ENCODE data around the gene SEZ6.
A peak's percentile ranks its signal among the peaks of the same experiment; 100 is the strongest.

Gene SEZ6

GRCh38 chr17:28917465-28917864 is 88.4 kb downstream of the SEZ6 start:
- TF ChIP-seq TSHZ2 (CRISPR knock-in tag; IDR thresholded peaks at IDR 0.05), result no peak
- TF ChIP-seq TCF4 (CRISPR knock-in tag; IDR thresholded peaks at IDR 0.05; ENCODE audit: borderline replicate concordance), result no peak
- no peak for TF ChIP-seq ZNF565 (CRISPR knock-in tag; conservative IDR thresholded peaks at IDR 0.05; ENCODE audit: low read depth)
- no peak for ATAC-seq

GRCh38 chr17:28917029-28917428 is 88.8 kb downstream of the SEZ6 start:
- no peak for ATAC-seq
- TF ChIP-seq GLIS3 (CRISPR knock-in tag; IDR thresholded peaks at IDR 0.05) (no peak), ISL1 (CRISPR knock-in tag; IDR thresholded peaks at IDR 0.05) (no peak), ZNF70 (CRISPR knock-in tag; IDR thresholded peaks at IDR 0.05) (no peak), TSHZ2 (CRISPR knock-in tag; IDR thresholded peaks at IDR 0.05) (no peak)

GRCh38 chr17:28916302-28916934 is 89.4 kb downstream of the SEZ6 start:
- no peak for TF ChIP-seq BACH2 (CRISPR knock-in tag; IDR thresholded peaks at IDR 0.05; ENCODE audit: borderline replicate concordance)
- no peak for TF ChIP-seq ARNTL (CRISPR knock-in tag; IDR thresholded peaks at IDR 0.05; ENCODE audit: borderline replicate concordance, low read depth)
- no peak for TF ChIP-seq GLIS3 (CRISPR knock-in tag; IDR thresholded peaks at IDR 0.05)
- TF ChIP-seq ZC3H10 (CRISPR knock-in tag; IDR thresholded peaks at IDR 0.05), result no peak
- no peak for TF ChIP-seq CSDC2 (CRISPR knock-in tag; IDR thresholded peaks at IDR 0.05)
- TF ChIP-seq ZNF70 (CRISPR knock-in tag; IDR thresholded peaks at IDR 0.05), result no peak
- TF ChIP-seq SNAI2 (CRISPR knock-in tag; IDR thresholded peaks at IDR 0.05), result no peak
- TF ChIP-seq TOX (CRISPR knock-in tag; IDR thresholded peaks at IDR 0.05; ENCODE audit: borderline replicate concordance), result no peak
- TF ChIP-seq PATZ1 (CRISPR knock-in tag; IDR thresholded peaks at IDR 0.05; ENCODE audit: borderline replicate concordance), result no peak
- no peak for TF ChIP-seq POU6F1 (CRISPR knock-in tag; IDR thresholded peaks at IDR 0.05; ENCODE audit: borderline replicate concordance, low read depth)
- no peak for TF ChIP-seq TSHZ2 (CRISPR knock-in tag; IDR thresholded peaks at IDR 0.05)
- TF ChIP-seq ZNF8 (CRISPR knock-in tag; IDR thresholded peaks at IDR 0.05), result no peak
- no peak for TF ChIP-seq RARB (CRISPR knock-in tag; IDR thresholded peaks at IDR 0.05)
- TF ChIP-seq CREB5 (CRISPR knock-in tag; IDR thresholded peaks at IDR 0.05; ENCODE audit: low read depth), result no peak
- peak; percentile 86 for ATAC-seq

All from SK-N-SH treated with all-trans-retinoic acid at 6 μM for 48 hours (cell line).